ENCODE data around the gene FCN3. TPM values are rescaled to one million over a fixed set of nuclear protein-coding genes. Genes with fewer than 3 reads are reported as not detected.

FCN3 gene
- total and polyA plus RNA-seq, 9 of the 15 experiments (the other 6 are each of a cell fraction or from before 2014, with no cell fraction given) = 0.49 TPM; not detected in 8

DNA sequence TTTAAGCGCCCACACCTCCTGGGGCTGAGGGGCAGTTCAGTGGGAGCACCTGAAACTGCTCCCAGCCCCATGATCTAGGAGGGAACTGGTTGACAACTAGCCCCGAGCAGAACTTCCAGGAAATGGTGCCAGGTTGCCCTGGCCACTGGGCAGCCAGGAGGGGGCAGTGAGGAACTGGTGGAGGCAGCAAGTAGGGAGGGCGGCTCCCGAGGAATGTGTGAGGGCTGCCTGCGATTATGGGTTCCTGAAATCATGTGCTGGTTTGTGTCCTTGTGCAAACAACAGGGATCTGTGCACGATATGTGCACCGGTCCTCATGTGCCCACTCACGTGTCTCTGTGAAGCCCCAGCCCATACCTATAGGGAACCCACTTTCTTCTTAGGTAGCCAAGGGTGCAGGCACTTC is 27.7 kb upstream of the FCN3 start:
- H3K4me2 ChIP-seq (ENCODE audit: insufficient read depth, low read length) = no peak overlapping the region
- H3K4me1 ChIP-seq (replicated peaks in 1 of 2; ENCODE audit: control insufficient read depth in 2 of 2, insufficient read depth in 2 of 2, low read length in 2 of 2) = peaks cover 0 to 23% of the 10 kb centered on the region in 2 experiments; a peak in 3 of 5 replicates
- BruUV-seq (replicated peaks) = no TSS peak
- H3K9ac ChIP-seq (ENCODE audit: insufficient read depth in 1 of 2, low read depth in 2 of 2, low read length in 2 of 2) = no peak overlapping the region
- WGBS (ENCODE audit: insufficient coverage, low coverage, missing lambda C conversion rate) = 70% methylated on average over 8 of the region's 8 CpGs
- H3K4me3 ChIP-seq = no peak overlapping the region
- no peaks in the 10 kb centered on the region for H3K9me1 ChIP-seq (ENCODE audit: control insufficient read depth, insufficient read depth, low read length)
- H3K9me3 ChIP-seq (replicated peaks; ENCODE audit: control insufficient read depth, insufficient read depth, low read depth, low read length) = no peaks in the 10 kb centered on the region
- H3K79me2 ChIP-seq (ENCODE audit: control insufficient read depth, insufficient read depth, low read length) = no peaks in the 10 kb centered on the region
- H4K20me1 ChIP-seq (replicated peaks; ENCODE audit: control insufficient read depth, insufficient read depth, low read length) = no peaks in the 10 kb centered on the region
- ChIA-PET POLR2A (interaction anchor here (0.6 to 2.8 kb wide), 7 partner anchors 8 to 202 kb away, joined by 3 to 23 read pairs (median 3); partner anchors contain the start of genes AHDC1 and MAP3K6), CTCF (ENCODE audit: low intra/inter-chr PET ratio) (interaction anchor here (0.7 to 2.7 kb wide), 3 partner anchors 203 to 260 kb away, joined by 4 to 20 read pairs (median 5); no protein-coding TSS in a partner anchor)
- ATAC-seq (peak; percentile 44), DNase-seq (ENCODE audit: extremely low read depth in 1 of 4, low spot score in 3 of 4) (peak in 1 of 4 experiments; percentile 40), FAIRE-seq (no peak)
- no peaks in the 10 kb centered on the region for H3K27me3 ChIP-seq (ENCODE audit: control insufficient read depth in 2 of 2, insufficient read depth in 2 of 2, low read length in 2 of 2)
- H2AFZ ChIP-seq (ENCODE audit: low read depth, low read length) = no peak overlapping the region
- in situ Hi-C loops (cut with MboI) (no loop called here), intact Hi-C loops (cut with micrococcal nuclease) (loop anchor here (1.0 kb wide), 1 partner anchor 204 kb away; no protein-coding TSS in a partner anchor)
- peaks cover 27% of the 10 kb centered on the region for H3K36me3 ChIP-seq (ENCODE audit: control insufficient read depth, insufficient read depth, low read length)
- no peak overlapping the region for H3K27ac ChIP-seq (ENCODE audit: extremely low read depth, low read depth, low read length)
- peak; percentile 45; the same call in 1 of the 2 replicates for TF ChIP-seq ZNF263 (CRISPR knock-in tag; IDR thresholded peaks at IDR 0.05; ENCODE audit: borderline replicate concordance)
- peak; percentile 61; the same call in 1 of the 2 replicates for TF ChIP-seq POLR2AphosphoS2 (IDR thresholded peaks at IDR 0.05; ENCODE audit: low read length)
- TF ChIP-seq POLR2G (IDR thresholded peaks at IDR 0.05; ENCODE audit: low read depth, low read length) = peak; percentile 69
- TF ChIP-seq, protein P1, sequence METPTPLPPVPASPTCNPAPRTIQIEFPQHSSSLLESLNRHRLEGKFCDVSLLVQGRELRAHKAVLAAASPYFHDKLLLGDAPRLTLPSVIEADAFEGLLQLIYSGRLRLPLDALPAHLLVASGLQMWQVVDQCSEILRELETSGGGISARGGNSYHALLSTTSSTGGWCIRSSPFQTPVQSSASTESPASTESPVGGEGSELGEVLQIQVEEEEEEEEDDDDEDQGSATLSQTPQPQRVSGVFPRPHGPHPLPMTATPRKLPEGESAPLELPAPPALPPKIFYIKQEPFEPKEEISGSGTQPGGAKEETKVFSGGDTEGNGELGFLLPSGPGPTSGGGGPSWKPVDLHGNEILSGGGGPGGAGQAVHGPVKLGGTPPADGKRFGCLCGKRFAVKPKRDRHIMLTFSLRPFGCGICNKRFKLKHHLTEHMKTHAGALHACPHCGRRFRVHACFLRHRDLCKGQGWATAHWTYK (CRISPR knock-in tag; IDR thresholded peaks at IDR 0.05) = 0 out of 2 replicates have a peak, but pooled peaks have one; percentile 9
- 0 out of 2 replicates have a peak, but pooled peaks have one; percentile 46 for TF ChIP-seq POLR2AphosphoS5 (IDR thresholded peaks at IDR 0.05; ENCODE audit: control insufficient read depth, insufficient read depth, low read depth, low read length)
- TF ChIP-seq ZNF354B (CRISPR knock-in tag; IDR thresholded peaks at IDR 0.05) = no peak
- TF ChIP-seq, protein P2, sequence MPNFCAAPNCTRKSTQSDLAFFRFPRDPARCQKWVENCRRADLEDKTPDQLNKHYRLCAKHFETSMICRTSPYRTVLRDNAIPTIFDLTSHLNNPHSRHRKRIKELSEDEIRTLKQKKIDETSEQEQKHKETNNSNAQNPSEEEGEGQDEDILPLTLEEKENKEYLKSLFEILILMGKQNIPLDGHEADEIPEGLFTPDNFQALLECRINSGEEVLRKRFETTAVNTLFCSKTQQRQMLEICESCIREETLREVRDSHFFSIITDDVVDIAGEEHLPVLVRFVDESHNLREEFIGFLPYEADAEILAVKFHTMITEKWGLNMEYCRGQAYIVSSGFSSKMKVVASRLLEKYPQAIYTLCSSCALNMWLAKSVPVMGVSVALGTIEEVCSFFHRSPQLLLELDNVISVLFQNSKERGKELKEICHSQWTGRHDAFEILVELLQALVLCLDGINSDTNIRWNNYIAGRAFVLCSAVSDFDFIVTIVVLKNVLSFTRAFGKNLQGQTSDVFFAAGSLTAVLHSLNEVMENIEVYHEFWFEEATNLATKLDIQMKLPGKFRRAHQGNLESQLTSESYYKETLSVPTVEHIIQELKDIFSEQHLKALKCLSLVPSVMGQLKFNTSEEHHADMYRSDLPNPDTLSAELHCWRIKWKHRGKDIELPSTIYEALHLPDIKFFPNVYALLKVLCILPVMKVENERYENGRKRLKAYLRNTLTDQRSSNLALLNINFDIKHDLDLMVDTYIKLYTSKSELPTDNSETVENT (CRISPR knock-in tag; IDR thresholded peaks at IDR 0.05) = 0 out of 2 replicates have a peak, but pooled peaks have one; percentile 19
- peak; percentile 60 for TF ChIP-seq POLR2A (conservative IDR thresholded peaks at IDR 0.05)
- 0 out of 2 replicates have a peak, but pooled peaks have one; percentile 27 for TF ChIP-seq ILF3 (IDR thresholded peaks at IDR 0.05; ENCODE audit: borderline replicate concordance)
- TF ChIP-seq FUS (optimal IDR thresholded peaks at IDR 0.05; ENCODE audit: low read depth, low read length) = no peak
- TF ChIP-seq, protein P3, sequence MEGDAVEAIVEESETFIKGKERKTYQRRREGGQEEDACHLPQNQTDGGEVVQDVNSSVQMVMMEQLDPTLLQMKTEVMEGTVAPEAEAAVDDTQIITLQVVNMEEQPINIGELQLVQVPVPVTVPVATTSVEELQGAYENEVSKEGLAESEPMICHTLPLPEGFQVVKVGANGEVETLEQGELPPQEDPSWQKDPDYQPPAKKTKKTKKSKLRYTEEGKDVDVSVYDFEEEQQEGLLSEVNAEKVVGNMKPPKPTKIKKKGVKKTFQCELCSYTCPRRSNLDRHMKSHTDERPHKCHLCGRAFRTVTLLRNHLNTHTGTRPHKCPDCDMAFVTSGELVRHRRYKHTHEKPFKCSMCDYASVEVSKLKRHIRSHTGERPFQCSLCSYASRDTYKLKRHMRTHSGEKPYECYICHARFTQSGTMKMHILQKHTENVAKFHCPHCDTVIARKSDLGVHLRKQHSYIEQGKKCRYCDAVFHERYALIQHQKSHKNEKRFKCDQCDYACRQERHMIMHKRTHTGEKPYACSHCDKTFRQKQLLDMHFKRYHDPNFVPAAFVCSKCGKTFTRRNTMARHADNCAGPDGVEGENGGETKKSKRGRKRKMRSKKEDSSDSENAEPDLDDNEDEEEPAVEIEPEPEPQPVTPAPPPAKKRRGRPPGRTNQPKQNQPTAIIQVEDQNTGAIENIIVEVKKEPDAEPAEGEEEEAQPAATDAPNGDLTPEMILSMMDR (IDR thresholded peaks at IDR 0.05 in 2 of 3, conservative IDR thresholded peaks at IDR 0.05 in 1 of 3; ENCODE audit: insufficient read depth in 2 of 3, low read depth in 1 of 3, low read length in 3 of 3) = peak; percentile 38 to 50 (median 42); a peak in 4 of 6 replicates
